Liver (tissue), 9 donors: ENCODE measurements around the gene TMED10. TPM values are rescaled to one million over a fixed set of nuclear protein-coding genes. Genes with fewer than 3 reads are reported as not detected.

Experiments
- DNase-seq: peaks from one replicate; pipeline ENCODE4 v3.0.0-alpha.2; 2017; ENCODE audit warnings: low spot score
- H3K27ac ChIP-seq, 2 donors: one replicate each; pipeline ENCODE4 v1.7.0; 2013; ENCODE audit warnings: inconsistent platforms in 2 of 2, low read length in 2 of 2, control low read depth in 1 of 2, low read depth in 1 of 2, mild to moderate bottlenecking in 1 of 2
- H3K27me3 ChIP-seq, 4 donors: one replicate each; pipeline versions ENCODE4 v1.6.1 to v1.7.0; 2013; ENCODE audit warnings: low read length in 3 of 4, inconsistent platforms in 1 of 4, mild to moderate bottlenecking in 1 of 4, moderate library complexity in 1 of 4; ENCODE audit not compliant: control insufficient read depth in 4 of 4, insufficient read depth in 4 of 4
- H3K36me3 ChIP-seq, 4 donors: one replicate each; pipeline versions ENCODE4 v1.6.1 to v1.7.0; 2013; ENCODE audit warnings: low read length in 3 of 4, mild to moderate bottlenecking in 3 of 4, low read depth in 1 of 4, moderate library complexity in 1 of 4; ENCODE audit not compliant: control insufficient read depth in 4 of 4, insufficient read depth in 3 of 4
- H3K4me1 ChIP-seq, 4 donors: one replicate each; pipeline versions ENCODE4 v1.6.1 to v1.7.0; 2013; ENCODE audit warnings: low read length in 3 of 4, mild to moderate bottlenecking in 3 of 4, moderate library complexity in 1 of 4; ENCODE audit not compliant: control insufficient read depth in 4 of 4, insufficient read depth in 4 of 4
- H3K4me3 ChIP-seq, 3 donors: one replicate each; pipeline versions ENCODE4 v1.6.1 to v1.7.0; 2013; ENCODE audit warnings: low read length in 3 of 3, control low read depth in 1 of 3, low read depth in 1 of 3, mild to moderate bottlenecking in 1 of 3
- H3K9ac ChIP-seq, 2 donors: one replicate each; pipeline ENCODE4 v1.7.0; 2013; ENCODE audit warnings: low read length in 2 of 2, mild to moderate bottlenecking in 2 of 2, moderate library complexity in 2 of 2, control low read depth in 1 of 2, low read depth in 1 of 2
- H3K9me3 ChIP-seq, 4 donors: one replicate each; pipeline versions ENCODE4 v1.6.1 to v1.7.0; 2013; ENCODE audit warnings: low read length in 3 of 4; ENCODE audit not compliant: control insufficient read depth in 4 of 4
- ATF3 ChIP-seq: IDR thresholded peaks from 2 replicates; pipeline ENCODE4 v1.6.1; 2016; ENCODE audit warnings: antibody characterized with exemption
- CTCF ChIP-seq: fragments of 150-350 bp; IDR thresholded peaks from 2 replicates; pipeline ENCODE4 v1.5.1; 2017; ENCODE audit warnings: improper control_type of control experiment, low read depth, low read length; ENCODE audit not compliant: missing input control
- EGR1 ChIP-seq, 2 donors: IDR thresholded peaks; 2 replicates each; pipeline ENCODE4 v1.6.1; 2016 to 2018; ENCODE audit warnings: antibody characterized with exemption in 2 of 2, low read depth in 2 of 2
- FOXA1 ChIP-seq: IDR thresholded peaks from 2 replicates; pipeline ENCODE4 v1.6.1; 2016; ENCODE audit warnings: antibody characterized with exemption
- FOXA2 ChIP-seq: IDR thresholded peaks from 2 replicates; pipeline ENCODE4 v1.6.1; 2016; ENCODE audit warnings: antibody characterized with exemption
- GABPA ChIP-seq, 2 donors: IDR thresholded peaks in 1 of 2; conservative IDR thresholded peaks in 1 of 2; 2 replicates each; pipeline ENCODE4 v1.6.1; 2016; ENCODE audit warnings: antibody characterized with exemption in 2 of 2, mild to moderate bottlenecking in 1 of 2, moderate library complexity in 1 of 2
- HNF4G ChIP-seq: IDR thresholded peaks from 2 replicates; pipeline ENCODE4 v1.6.1; 2016; ENCODE audit warnings: antibody characterized with exemption
- JUND ChIP-seq, 2 donors: IDR thresholded peaks; 2 replicates each; pipeline ENCODE4 v1.6.1; 2016; ENCODE audit warnings: antibody characterized with exemption in 2 of 2
- MAX ChIP-seq: IDR thresholded peaks from 2 replicates; pipeline ENCODE4 v1.6.1; 2016; ENCODE audit warnings: antibody characterized with exemption
- RAD21 ChIP-seq, 2 donors: IDR thresholded peaks; 2 replicates each; pipeline ENCODE4 v1.6.1; 2016; ENCODE audit warnings: antibody characterized with exemption in 2 of 2, mild to moderate bottlenecking in 2 of 2
- REST ChIP-seq: IDR thresholded peaks from 2 replicates; pipeline ENCODE4 v1.6.1; 2016; ENCODE audit warnings: antibody characterized with exemption, mild to moderate bottlenecking
- RXRA ChIP-seq, 2 donors: IDR thresholded peaks; 2 replicates each; pipeline ENCODE4 v1.6.1; 2017 to 2018; ENCODE audit warnings: antibody characterized with exemption in 2 of 2, mild to moderate bottlenecking in 1 of 2
- SP1 ChIP-seq: IDR thresholded peaks from 2 replicates; pipeline ENCODE4 v1.6.1; 2018; ENCODE audit warnings: antibody characterized with exemption, mild to moderate bottlenecking
- TAF1 ChIP-seq: conservative IDR thresholded peaks from 2 replicates; pipeline ENCODE4 v1.6.1; 2016; ENCODE audit warnings: antibody characterized with exemption, mild to moderate bottlenecking
- ZBTB33 ChIP-seq: IDR thresholded peaks from 2 replicates; pipeline ENCODE4 v1.6.1; 2016; ENCODE audit warnings: antibody characterized with exemption
- WGBS: extraction: QIAGEN DNeasy Blood & Tissue Kit; methylation state at CpG from one replicate; pipeline ENCODE4 v1.1.7; 2013; 5-methylcytosine and 5-hydroxymethylcytosine counted together
- polyA plus RNA-seq, 2 donors: library from polyadenylated mRNA; stranded (reverse) in 1 of 2; unstranded in 1 of 2; fragments of 200-250 nt in 1 of 2; fragments of >200 nt in 1 of 2; fragmentation: Nextera tagmentation in 1 of 2; extraction: Ambion mirVana in 1 of 2; gene quantifications; one replicate each; pipeline versions ENCODE4 v1.2.1 to v1.2.3, GENCODE V29; 2013 to 2015
- total RNA-seq, 2 donors: library from RNA; depleted of rRNA; stranded (reverse); fragments of >200 nt; gene quantifications; one replicate each; pipeline ENCODE4 v1.2.3, GENCODE V29; 2014
- donor health status: healthy.
- donor health status: healthy.
- donor health status: healthy.
- donor health status: healthy.
- donor health status: healthy.

TMED10 gene
- total and polyA plus RNA-seq, 4 donors, result 167 to 349 (median 252) TPM

- Histone ChIP-seq H3K4me1 (peaks cover 0 to 16% (median 13%) of the 10 kb centered on the region in 4 donors), H3K36me3 (no peaks in the 10 kb centered on the region), H3K9me3 (no peaks in the 10 kb centered on the region), H3K4me3 (no peak overlapping the region), H3K9ac (no peak overlapping the region), H3K27ac (no peak overlapping the region), H3K27me3 (no peaks in the 10 kb centered on the region)
- TF ChIP-seq RAD21 (IDR thresholded peaks at IDR 0.05) (no peak), GABPA (IDR thresholded peaks at IDR 0.05 in 1 of 2, conservative IDR thresholded peaks at IDR 0.05 in 1 of 2) (no peak), FOXA2 (no peak)
- no peak for DNase-seq
- 95% methylated on average over 5 of the region's 5 CpGs for WGBS
Measured at GRCh38 chr14:75214558-75214957, 38.1 kb upstream of the TMED10 start.

- Histone ChIP-seq H3K9ac (no peak overlapping the region), H3K27ac (no peak overlapping the region), H3K9me3 (no peaks in the 10 kb centered on the region), H3K4me1 (peaks cover 0 to 16% (median 13%) of the 10 kb centered on the region in 4 donors), H3K27me3 (no peaks in the 10 kb centered on the region), H3K4me3 (no peak overlapping the region), H3K36me3 (no peaks in the 10 kb centered on the region)
- DNase-seq, result no peak
- WGBS, result 67% methylated on average over 4 of the region's 4 CpGs
- TF ChIP-seq FOXA1 (no peak), JUND (IDR thresholded peaks at IDR 0.05) (no peak), HNF4G (no peak), RXRA (IDR thresholded peaks at IDR 0.05) (no peak), ZBTB33 (no peak), TAF1 (no peak), MAX (no peak), CTCF (no peak), ATF3 (no peak), GABPA (IDR thresholded peaks at IDR 0.05 in 1 of 2, conservative IDR thresholded peaks at IDR 0.05 in 1 of 2) (no peak), REST (no peak), EGR1 (IDR thresholded peaks at IDR 0.05; ENCODE audit: low read depth in 2 of 2) (no peak), RAD21 (IDR thresholded peaks at IDR 0.05) (no peak), SP1 (no peak)
Measured at GRCh38 chr14:75213172-75213571, 36.8 kb upstream of the TMED10 start.
